ENCODE results near the gene TMEM131L.

DNA sequence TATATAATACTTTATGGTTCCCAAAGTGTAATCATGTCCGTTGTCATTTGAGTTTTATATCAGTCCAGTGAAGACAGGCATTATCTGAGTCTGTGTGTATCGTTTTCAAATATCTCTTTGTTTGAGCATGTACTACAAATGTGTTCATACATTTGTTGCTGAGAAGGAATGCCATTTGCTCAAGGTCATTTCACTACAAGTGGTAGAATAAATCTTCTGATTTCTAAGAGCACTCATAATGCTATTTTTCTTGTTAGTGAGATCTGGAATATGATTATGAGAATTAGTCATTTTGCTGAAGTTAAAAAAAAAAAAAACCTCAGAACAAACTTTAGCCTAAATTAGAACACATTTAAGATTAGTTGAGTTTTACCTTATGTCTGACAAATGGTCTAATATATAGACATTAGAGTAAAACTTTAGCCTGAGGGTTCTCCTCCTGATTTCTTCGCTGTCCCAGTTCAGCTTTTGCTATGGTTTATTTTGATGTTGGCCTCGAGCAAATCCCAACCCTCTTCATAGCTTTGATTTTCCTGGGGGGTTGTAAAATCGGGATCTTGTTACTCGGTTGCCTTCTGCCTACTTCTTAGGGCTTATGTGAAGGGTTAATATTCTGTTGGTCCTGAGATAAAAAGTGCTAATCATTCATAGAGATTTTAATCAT, 87.1 kb downstream of the TMEM131L start:
- TF ChIP-seq CTCF (IDR thresholded peaks at IDR 0.05; ENCODE audit: low read depth, low read length) (no peak), EZH2phosphoT487 (IDR thresholded peaks at IDR 0.05; ENCODE audit: low read depth) (no peak)
